SK-N-SH treated with all-trans-retinoic acid at 6 μM for 48 hours (cell line): ENCODE measurements around the gene SH3TC1.

ENCODE experiments used
- ATAC-seq: fragments of 200-7000 bp; cut with Tn5 transposase; 3 replicates; pipeline ENCODE4 v1.9.1; 2020; ENCODE audit warnings: mild to moderate bottlenecking, moderate library complexity
- ARNTL ChIP-seq: fragments of 450-650 bp; formaldehyde crosslinking; IDR thresholded peaks from 2 replicates; pipeline ENCODE4 v1.5.0; 2020; ENCODE audit warnings: low read depth, mild to moderate bottlenecking, moderate library complexity, borderline replicate concordance
- BACH2 ChIP-seq: fragments of 250-450 bp; sonication (Bioruptor Pico); IDR thresholded peaks from 2 replicates; pipeline ENCODE4 v1.9.0; 2021; ENCODE audit warnings: mild to moderate bottlenecking, borderline replicate concordance
- CSDC2 ChIP-seq: fragments of 250-450 bp; sonication (Bioruptor Pico); IDR thresholded peaks from 2 replicates; pipeline ENCODE4 v1.5.0; 2020; ENCODE audit warnings: mild to moderate bottlenecking, moderate library complexity
- ESRRG ChIP-seq: fragments of 250-450 bp; sonication (Bioruptor Pico); IDR thresholded peaks from 2 replicates; pipeline ENCODE4 v1.6.1; 2021; ENCODE audit warnings: mild to moderate bottlenecking
- ISL1 ChIP-seq: fragments of 250-450 bp; sonication (Bioruptor Pico); IDR thresholded peaks from 2 replicates; pipeline ENCODE4 v2.1.2; 2022; ENCODE audit warnings: mild to moderate bottlenecking, moderate library complexity
- PPARA ChIP-seq: fragments of 250-450 bp; sonication (Bioruptor Pico); IDR thresholded peaks from 2 replicates; pipeline ENCODE4 v1.5.0; 2020; ENCODE audit warnings: mild to moderate bottlenecking, borderline replicate concordance
- RARB ChIP-seq: fragments of 250-450 bp; sonication (Bioruptor Pico); IDR thresholded peaks from 2 replicates; pipeline ENCODE4 v1.8.0; 2021; ENCODE audit warnings: mild to moderate bottlenecking, moderate library complexity
- TCF4 ChIP-seq: fragments of 250-450 bp; sonication (Bioruptor Pico); IDR thresholded peaks from 2 replicates; pipeline ENCODE4 v1.8.0; 2021; ENCODE audit warnings: mild to moderate bottlenecking, moderate library complexity, borderline replicate concordance
- TOX ChIP-seq: fragments of 250-450 bp; sonication (Bioruptor Pico); IDR thresholded peaks from 2 replicates; pipeline ENCODE4 v1.8.0; 2021; ENCODE audit warnings: mild to moderate bottlenecking, moderate library complexity, borderline replicate concordance
- ZC3H10 ChIP-seq: fragments of 250-450 bp; sonication (Bioruptor Pico); IDR thresholded peaks from 2 replicates; pipeline ENCODE4 v1.5.1; 2021; ENCODE audit warnings: mild to moderate bottlenecking, moderate library complexity
- ZFP3 ChIP-seq: fragments of 250-450 bp; sonication (Bioruptor Pico); IDR thresholded peaks from 2 replicates; pipeline ENCODE4 v1.5.0; 2020; ENCODE audit warnings: mild to moderate bottlenecking, moderate library complexity
- ZFP30 ChIP-seq: fragments of 450-650 bp; formaldehyde crosslinking; IDR thresholded peaks from 2 replicates; pipeline ENCODE4 v1.5.0; 2022; ENCODE audit warnings: mild to moderate bottlenecking, moderate library complexity
- ZNF565 ChIP-seq: fragments of 450-650 bp; formaldehyde crosslinking; conservative IDR thresholded peaks from 2 replicates; pipeline ENCODE4 v1.5.0; 2020; ENCODE audit warnings: low read depth, mild to moderate bottlenecking, moderate library complexity
- ZNF70 ChIP-seq: fragments of 450-650 bp; formaldehyde crosslinking; IDR thresholded peaks from 2 replicates; pipeline ENCODE4 v1.5.0; 2020; ENCODE audit warnings: mild to moderate bottlenecking, moderate library complexity
- ZNF8 ChIP-seq: fragments of 450-650 bp; formaldehyde crosslinking; IDR thresholded peaks from 2 replicates; pipeline ENCODE4 v1.5.0; 2020; ENCODE audit warnings: mild to moderate bottlenecking, moderate library complexity
- TF ChIP-seq, protein P1 (sequence below): fragments of 250-450 bp; sonication (Bioruptor Pico); IDR thresholded peaks from 2 replicates; pipeline ENCODE4 v1.5.1; 2020; ENCODE audit warnings: low read depth, mild to moderate bottlenecking, moderate library complexity
- TF ChIP-seq, protein P2 (sequence below): fragments of 250-450 bp; sonication (Bioruptor Pico); IDR thresholded peaks from 2 replicates; pipeline ENCODE4 v1.5.1; 2021; ENCODE audit warnings: mild to moderate bottlenecking, moderate library complexity
- TF ChIP-seq, protein P3 (sequence below): fragments of 250-450 bp; sonication (Bioruptor Pico); IDR thresholded peaks from 2 replicates; pipeline ENCODE4 v1.8.0; 2021; ENCODE audit warnings: low read depth, mild to moderate bottlenecking, moderate library complexity, borderline replicate concordance
- TF ChIP-seq, protein P4 (sequence below): fragments of 250-450 bp; sonication (Bioruptor Pico); IDR thresholded peaks from 2 replicates; pipeline ENCODE4 v1.5.0; 2020; ENCODE audit warnings: mild to moderate bottlenecking, moderate library complexity
- TF ChIP-seq, protein P5 (sequence below): fragments of 250-450 bp; sonication (Bioruptor Pico); IDR thresholded peaks from 2 replicates; pipeline ENCODE4 v1.8.0; 2020; ENCODE audit warnings: mild to moderate bottlenecking, moderate library complexity, borderline replicate concordance

The SH3TC1 gene

DNA sequence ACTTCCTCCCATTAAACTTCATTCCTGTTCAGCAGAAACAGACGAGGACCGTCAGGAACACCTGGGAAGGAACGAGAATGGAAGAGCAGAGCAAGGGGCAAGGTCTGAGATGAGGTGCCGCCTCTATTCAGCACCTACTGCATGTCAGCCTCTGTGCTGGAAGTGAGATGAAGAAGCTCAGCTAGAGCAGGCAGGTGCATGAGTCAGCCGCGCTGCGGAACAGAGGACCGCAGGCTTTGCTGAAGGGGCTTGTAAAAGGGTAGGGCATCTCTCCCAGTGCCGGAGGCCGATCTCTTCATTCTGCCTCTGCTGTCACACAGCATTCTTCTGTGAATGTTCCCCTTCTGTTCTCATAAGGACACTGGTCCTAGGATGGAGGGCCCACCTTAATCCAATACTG lies 34.4 kb upstream of the SH3TC1 start:
- no peak for TF ChIP-seq ZFP30 (CRISPR knock-in tag)
- TF ChIP-seq RARB (CRISPR knock-in tag), result no peak
- TF ChIP-seq ESRRG (CRISPR knock-in tag), result no peak
- no peak for TF ChIP-seq PPARA
- no peak for TF ChIP-seq TCF4 (CRISPR knock-in tag)
- TF ChIP-seq ISL1 (CRISPR knock-in tag), result no peak
- TF ChIP-seq ZNF8 (CRISPR knock-in tag), result no peak
- no peak for TF ChIP-seq ZFP3 (CRISPR knock-in tag)
- TF ChIP-seq, protein P1, sequence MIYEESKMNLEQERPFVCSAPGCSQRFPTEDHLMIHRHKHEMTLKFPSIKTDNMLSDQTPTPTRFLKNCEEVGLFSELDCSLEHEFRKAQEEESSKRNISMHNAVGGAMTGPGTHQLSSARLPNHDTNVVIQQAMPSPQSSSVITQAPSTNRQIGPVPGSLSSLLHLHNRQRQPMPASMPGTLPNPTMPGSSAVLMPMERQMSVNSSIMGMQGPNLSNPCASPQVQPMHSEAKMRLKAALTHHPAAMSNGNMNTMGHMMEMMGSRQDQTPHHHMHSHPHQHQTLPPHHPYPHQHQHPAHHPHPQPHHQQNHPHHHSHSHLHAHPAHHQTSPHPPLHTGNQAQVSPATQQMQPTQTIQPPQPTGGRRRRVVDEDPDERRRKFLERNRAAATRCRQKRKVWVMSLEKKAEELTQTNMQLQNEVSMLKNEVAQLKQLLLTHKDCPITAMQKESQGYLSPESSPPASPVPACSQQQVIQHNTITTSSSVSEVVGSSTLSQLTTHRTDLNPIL (CRISPR knock-in tag), result no peak
- TF ChIP-seq, protein P2, sequence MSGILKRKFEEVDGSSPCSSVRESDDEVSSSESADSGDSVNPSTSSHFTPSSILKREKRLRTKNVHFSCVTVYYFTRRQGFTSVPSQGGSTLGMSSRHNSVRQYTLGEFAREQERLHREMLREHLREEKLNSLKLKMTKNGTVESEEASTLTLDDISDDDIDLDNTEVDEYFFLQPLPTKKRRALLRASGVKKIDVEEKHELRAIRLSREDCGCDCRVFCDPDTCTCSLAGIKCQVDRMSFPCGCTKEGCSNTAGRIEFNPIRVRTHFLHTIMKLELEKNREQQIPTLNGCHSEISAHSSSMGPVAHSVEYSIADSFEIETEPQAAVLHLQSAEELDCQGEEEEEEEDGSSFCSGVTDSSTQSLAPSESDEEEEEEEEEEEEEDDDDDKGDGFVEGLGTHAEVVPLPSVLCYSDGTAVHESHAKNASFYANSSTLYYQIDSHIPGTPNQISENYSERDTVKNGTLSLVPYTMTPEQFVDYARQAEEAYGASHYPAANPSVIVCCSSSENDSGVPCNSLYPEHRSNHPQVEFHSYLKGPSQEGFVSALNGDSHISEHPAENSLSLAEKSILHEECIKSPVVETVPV (CRISPR knock-in tag), result no peak
- TF ChIP-seq, protein P3, sequence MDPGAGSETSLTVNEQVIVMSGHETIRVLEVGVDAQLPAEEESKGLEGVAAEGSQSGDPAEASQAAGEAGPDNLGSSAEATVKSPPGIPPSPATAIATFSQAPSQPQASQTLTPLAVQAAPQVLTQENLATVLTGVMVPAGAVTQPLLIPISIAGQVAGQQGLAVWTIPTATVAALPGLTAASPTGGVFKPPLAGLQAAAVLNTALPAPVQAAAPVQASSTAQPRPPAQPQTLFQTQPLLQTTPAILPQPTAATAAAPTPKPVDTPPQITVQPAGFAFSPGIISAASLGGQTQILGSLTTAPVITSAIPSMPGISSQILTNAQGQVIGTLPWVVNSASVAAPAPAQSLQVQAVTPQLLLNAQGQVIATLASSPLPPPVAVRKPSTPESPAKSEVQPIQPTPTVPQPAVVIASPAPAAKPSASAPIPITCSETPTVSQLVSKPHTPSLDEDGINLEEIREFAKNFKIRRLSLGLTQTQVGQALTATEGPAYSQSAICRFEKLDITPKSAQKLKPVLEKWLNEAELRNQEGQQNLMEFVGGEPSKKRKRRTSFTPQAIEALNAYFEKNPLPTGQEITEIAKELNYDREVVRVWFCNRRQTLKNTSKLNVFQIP (CRISPR knock-in tag), result no peak
- no peak for TF ChIP-seq ZC3H10 (CRISPR knock-in tag)
- no peak for TF ChIP-seq CSDC2 (CRISPR knock-in tag)
- no peak for TF ChIP-seq ZNF565 (CRISPR knock-in tag)
- TF ChIP-seq, protein P4, sequence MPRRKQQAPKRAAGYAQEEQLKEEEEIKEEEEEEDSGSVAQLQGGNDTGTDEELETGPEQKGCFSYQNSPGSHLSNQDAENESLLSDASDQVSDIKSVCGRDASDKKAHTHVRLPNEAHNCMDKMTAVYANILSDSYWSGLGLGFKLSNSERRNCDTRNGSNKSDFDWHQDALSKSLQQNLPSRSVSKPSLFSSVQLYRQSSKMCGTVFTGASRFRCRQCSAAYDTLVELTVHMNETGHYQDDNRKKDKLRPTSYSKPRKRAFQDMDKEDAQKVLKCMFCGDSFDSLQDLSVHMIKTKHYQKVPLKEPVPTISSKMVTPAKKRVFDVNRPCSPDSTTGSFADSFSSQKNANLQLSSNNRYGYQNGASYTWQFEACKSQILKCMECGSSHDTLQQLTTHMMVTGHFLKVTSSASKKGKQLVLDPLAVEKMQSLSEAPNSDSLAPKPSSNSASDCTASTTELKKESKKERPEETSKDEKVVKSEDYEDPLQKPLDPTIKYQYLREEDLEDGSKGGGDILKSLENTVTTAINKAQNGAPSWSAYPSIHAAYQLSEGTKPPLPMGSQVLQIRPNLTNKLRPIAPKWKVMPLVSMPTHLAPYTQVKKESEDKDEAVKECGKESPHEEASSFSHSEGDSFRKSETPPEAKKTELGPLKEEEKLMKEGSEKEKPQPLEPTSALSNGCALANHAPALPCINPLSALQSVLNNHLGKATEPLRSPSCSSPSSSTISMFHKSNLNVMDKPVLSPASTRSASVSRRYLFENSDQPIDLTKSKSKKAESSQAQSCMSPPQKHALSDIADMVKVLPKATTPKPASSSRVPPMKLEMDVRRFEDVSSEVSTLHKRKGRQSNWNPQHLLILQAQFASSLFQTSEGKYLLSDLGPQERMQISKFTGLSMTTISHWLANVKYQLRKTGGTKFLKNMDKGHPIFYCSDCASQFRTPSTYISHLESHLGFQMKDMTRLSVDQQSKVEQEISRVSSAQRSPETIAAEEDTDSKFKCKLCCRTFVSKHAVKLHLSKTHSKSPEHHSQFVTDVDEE (CRISPR knock-in tag), result no peak
- TF ChIP-seq, protein P5, sequence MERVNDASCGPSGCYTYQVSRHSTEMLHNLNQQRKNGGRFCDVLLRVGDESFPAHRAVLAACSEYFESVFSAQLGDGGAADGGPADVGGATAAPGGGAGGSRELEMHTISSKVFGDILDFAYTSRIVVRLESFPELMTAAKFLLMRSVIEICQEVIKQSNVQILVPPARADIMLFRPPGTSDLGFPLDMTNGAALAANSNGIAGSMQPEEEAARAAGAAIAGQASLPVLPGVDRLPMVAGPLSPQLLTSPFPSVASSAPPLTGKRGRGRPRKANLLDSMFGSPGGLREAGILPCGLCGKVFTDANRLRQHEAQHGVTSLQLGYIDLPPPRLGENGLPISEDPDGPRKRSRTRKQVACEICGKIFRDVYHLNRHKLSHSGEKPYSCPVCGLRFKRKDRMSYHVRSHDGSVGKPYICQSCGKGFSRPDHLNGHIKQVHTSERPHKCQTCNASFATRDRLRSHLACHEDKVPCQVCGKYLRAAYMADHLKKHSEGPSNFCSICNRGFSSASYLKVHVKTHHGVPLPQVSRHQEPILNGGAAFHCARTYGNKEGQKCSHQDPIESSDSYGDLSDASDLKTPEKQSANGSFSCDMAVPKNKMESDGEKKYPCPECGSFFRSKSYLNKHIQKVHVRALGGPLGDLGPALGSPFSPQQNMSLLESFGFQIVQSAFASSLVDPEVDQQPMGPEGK (CRISPR knock-in tag), result no peak
- TF ChIP-seq, all 23 proteins: peak for 0
- no peak for ATAC-seq

DNA sequence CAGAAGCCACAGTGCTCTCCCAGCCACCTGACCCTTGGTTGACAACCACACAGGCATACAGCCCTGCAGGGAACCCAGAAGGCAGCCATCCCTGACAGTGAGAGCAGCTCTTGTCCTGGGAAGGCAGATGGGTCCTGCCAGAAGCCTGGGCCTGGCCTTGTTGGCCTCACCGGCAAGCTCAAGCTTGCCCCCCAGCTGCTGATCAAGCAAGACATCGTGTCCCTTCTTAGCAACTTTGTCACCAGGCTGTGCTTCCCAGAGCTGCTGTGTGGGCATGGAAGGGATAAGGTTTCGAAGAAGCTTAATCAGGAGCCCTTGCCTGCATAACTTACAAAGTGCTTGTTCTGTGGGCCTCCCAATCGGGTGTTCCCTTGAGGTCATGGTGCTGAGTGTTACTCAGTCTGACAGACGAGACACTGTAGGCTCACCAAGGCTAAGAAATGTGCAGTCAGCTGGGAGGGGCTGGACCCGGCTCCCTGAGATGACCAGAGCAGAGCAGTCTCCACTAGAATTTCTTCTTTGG lies 33.7 kb upstream of the SH3TC1 start:
- ATAC-seq, result no peak
- TF ChIP-seq ZFP30 (CRISPR knock-in tag), result no peak
- no peak for TF ChIP-seq TCF4 (CRISPR knock-in tag)
- TF ChIP-seq ARNTL (CRISPR knock-in tag), result no peak
- TF ChIP-seq, protein P3 (CRISPR knock-in tag), result no peak
- TF ChIP-seq PPARA, result no peak
- no peak for TF ChIP-seq ZNF8 (CRISPR knock-in tag)
- TF ChIP-seq ZNF70 (CRISPR knock-in tag), result no peak
- TF ChIP-seq ZFP3 (CRISPR knock-in tag), result no peak
- no peak for TF ChIP-seq BACH2
- TF ChIP-seq TOX, result no peak
- TF ChIP-seq ISL1 (CRISPR knock-in tag), result no peak
- no peak for TF ChIP-seq ZNF565 (CRISPR knock-in tag)
- TF ChIP-seq, protein P2 (CRISPR knock-in tag), result no peak
- TF ChIP-seq, protein P1 (CRISPR knock-in tag), result no peak
